ENCODE measurements around the gene LDB2.

The LDB2 gene

DNA sequence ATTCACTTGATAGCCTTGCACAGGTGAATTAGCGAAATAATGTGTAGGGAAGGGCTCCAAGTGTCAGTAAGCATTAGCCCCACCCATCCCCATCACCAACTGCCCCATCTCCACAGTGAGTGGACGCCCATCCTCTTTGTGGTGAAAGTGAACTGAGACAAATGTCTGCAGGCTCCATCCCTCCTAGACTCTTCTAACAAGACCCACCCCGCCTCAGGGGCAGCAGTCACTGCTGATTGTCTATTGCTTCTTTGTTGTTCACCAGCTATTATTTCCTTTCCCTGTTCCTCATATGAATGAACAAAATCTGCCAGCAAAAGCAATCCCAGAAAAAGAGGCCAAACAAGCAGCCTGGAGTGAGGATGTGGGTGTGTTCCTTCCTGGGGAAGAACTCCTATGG is 96.4 kb downstream of the LDB2 start:
- DNase-seq (ENCODE audit: low spot score), result no peak

DNA sequence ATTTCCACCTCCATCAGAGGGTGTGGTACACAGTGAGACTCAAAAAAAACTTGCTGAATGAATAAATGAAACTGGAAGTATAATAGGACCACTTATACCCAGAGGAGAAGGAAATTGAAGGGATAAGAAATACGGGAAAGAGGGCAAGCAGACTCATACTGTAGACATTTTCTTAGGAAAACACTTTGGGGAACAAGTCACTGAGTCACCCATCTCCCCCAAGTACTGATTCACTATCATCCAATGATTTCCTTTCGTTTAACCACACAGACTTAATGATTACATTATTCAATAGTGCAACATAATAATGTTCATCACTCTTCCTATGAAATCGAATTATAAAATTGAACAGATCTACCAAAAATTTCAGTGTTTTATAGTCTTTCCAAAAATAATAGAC is 97.1 kb downstream of the LDB2 start:
- no peak for DNase-seq (ENCODE audit: low spot score)

DNA sequence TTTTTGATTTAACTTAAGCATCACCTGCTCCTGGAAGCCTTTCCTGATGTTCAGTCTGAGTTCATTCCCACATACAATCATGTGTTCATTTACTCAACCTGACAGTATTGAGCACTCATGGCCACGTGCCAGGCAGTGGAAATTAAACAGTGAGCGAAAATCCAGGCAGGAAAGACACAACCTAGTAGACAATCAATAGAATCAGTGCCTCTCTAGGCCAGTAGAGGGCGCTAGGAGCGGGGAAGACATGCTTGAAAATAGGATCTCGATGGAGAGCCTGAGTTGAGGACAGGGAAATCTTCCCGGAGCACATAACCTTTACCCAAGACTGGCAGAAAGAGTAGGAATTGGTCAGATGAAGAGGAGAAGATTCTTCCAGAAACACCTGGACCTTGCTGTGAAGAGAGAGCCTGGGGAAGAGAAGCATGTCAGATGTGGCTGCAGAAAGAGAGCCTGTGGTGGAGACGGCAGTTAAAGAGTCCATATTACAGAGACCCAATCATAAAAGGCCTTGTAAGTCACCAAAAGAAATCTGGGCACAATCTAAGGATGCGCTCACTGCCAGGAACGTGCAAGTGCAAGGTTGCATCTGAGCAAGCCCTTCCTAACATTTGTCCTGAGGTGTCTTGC is 103.5 kb downstream of the LDB2 start:
- DNase-seq (ENCODE audit: low spot score), result peak; percentile 18

DNA sequence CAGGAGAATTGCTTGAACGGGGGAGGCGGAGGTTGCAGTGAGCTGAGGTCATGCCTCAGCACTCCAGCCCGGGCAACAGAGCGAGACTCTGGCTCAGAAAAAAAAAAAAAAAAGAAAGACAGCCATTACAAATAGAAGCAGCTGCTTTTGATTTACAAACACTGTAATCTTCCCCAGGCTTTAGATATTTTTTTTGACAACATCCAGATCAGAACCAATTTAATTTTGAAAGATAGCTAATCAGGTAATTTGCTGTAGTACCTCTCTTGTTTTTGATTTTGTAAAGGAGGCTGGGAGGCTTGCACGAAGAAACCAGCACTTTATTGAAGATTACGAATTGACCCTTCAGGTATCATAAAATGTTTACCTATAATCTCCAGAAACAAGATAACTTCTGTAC is 107.0 kb downstream of the LDB2 start:
- DNase-seq (ENCODE audit: low spot score), result no peak

DNA sequence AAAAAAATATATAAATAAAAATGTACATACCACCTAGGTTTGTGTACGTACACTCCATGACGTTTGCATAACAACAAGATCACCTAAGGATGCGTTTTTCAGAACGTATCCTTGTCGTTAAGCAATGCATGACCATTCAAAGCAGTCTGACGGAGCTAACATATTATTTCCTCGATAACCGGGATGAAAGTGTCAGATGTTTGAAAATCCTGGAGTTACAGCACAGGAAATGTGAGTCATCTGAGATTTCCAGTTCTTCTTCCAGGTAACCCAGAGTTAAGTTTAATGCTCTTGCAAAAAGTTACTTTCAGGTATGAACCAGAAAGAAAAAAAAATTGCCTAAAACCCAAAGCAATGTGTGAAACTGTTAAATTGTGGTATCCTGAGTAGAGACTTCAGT is 107.9 kb downstream of the LDB2 start:
- no peak for DNase-seq (ENCODE audit: low spot score)

DNA sequence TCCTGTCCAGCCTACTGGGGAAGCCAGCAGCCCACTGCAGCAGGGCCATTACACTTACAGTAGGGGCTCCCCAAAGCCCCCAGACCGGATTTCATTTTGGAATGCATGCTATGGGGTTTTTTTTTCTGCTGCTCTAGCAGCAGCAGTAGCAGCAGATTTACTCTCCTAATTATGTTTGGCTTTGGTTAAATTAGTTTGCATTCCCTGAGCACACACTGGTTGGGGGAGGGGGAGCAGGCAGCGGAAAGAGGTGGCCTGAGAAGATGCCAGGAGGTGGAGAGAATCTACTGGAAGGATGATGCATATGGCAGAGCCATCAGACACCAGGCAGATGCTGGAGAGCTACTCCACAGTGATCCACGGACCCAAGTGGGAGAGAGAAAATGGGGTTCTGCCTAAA is 109.6 kb downstream of the LDB2 start:
- DNase-seq (ENCODE audit: low spot score), result no peak

DNA sequence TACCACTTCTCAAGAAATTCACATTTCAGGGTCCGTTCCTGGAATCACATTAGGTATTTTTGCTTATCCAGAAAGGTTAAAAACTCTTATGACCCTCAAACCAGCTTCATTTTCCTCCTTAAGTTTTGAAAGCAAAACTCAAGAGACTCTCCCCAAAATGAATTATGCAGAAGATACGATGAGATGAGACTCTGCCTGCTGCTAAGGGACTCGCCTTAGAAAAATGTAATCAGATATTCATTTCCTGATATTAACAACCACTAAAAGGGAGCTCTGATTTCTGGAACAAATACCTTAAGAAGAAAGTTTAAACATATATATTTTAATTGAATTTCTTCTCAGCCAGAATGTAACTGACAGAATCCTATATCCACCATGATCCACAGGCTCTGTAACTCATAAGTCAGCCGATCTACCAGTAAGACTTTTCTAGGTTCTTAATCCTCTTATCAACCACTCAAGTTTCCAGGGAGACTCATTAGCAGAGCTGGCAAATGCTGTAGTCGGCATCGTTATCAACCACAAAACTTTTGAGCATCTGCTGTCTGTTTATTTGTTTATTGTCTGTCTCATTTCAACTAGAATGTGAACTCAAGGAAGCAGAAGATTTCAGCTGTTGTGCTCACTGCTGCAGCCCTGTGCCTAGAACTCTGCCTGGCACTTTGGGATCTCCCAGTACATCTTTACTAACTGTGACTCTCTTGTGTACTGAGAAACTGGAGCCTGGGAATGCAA is 112.5 kb downstream of the LDB2 start:
- no peak for DNase-seq (ENCODE audit: low spot score)

DNA sequence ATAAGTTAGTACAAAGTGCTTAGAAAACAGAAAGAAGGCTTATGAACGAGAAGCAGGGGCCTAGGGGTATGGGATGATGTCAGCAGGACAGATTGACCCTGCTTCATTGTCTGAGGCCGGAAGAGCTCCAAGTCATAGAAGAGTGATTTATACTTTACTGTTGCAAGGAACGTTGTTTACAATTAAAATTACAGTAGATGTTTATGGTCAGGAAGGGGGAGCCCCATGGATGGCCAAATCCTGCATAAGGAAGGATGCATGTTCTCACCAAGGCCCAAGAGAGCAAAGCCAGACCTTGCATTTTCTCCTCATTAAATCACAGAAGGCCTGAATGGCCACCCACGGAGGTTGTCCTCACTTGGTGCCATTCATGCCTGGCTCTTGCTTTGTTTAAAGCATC is 115.3 kb downstream of the LDB2 start:
- DNase-seq (ENCODE audit: low spot score), result no peak

DNA sequence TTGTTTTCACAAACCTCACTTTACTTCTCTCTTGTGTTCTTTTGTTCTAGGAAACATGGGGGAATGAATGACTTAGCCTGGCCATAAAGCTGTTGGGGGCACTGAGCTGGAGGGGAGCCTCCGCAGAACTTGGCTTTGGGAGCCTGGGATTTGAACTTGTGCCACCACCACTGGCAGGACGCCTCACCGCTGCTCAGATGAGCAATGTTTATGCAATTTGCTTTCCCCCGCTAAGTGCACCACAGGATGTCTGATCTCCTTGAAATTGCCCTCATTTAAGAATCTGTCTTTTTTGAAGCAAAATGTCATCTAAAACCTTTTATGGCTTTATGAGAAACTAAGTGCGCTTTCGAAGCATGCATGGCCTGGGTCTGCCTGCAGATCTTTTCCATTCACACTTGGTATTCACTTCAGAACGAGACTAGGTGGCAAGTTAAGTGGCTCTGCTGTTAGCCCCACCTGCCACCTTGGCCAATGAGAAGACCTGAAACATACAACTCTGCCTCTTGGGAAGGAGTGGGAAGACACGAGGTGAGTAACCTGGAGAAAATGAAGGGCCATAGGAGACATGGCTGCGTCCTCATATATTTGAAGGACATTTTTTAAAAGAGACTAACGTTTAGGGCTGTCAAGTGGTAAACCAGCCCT is 119.3 kb downstream of the LDB2 start:
- DNase-seq (ENCODE audit: low spot score), result no peak

DNA sequence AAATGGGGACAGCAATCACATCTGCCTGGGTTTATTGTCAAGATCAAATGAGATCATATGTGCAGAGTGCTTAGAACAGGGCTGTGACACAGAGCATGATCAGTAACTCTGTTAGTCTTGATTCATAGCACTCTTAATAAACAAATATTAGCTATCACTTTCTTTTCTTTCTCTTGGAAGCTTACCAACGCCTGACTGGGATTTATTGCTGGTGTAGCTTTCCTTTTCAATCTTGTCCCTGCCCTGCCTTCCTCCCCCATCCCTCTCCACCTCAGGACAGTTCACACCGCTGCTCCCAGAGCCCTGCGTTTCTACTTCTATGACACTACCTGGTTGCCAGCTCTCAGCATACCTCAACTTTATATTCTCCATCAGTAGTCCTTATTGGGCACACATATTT is 120.7 kb downstream of the LDB2 start:
- no peak for DNase-seq (ENCODE audit: low spot score)

DNA sequence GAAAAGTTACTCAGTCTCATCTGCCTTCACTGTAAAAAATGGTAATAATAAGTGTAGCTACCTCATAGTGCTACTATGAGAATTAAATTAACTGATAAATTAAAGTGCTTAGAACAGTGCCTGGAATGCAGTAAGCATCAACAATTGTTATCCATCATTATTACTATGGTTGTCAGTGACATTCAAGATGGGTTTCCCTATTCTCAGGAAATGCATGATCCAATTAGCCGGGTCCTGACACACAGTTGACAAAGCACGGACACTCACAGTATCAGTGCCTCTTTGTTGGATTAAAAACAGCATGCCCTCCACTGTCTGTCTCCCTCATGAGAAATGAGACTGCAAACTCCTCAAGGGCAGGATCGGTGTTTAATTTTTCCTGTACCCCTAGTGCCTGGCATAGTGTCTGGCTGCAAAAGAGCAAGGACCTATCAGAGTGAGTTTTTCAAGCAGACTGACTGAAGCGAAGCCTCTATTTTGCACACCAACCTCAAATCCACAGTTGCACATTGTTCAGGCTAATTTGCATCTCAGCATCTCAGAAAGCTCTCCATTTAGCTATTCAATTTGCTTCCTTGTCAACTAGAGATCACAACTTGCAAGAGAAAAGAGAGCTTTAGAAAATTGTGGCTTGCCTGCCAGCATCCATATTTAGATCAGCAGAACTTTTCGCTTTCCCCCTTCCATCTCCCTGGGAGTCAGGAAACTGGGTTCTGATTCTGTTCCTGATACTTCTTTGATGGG is 122.9 kb downstream of the LDB2 start:
- DNase-seq (ENCODE audit: low spot score), result no peak

DNA sequence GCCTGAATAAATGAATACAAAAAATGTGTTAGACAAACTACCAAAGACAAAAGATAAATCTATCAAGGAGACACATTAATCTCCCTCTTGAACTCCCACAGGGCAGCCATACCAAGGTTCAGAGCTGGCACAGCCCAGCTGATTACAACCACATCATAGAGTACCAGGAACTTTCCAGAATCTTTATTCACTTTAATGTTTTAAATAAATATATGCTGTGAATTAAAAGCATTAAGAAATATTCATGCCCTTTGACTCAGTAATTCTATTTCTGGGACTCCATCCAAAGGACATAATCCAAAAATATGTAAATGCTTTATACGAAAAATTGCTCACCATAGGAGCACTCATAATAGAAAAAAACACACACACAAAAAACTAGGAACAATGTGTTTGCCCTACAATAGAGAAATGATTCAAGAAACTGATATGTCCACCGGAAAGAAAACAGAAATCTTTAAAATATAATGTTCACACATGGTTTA is 126.0 kb downstream of the LDB2 start:
- DNase-seq (ENCODE audit: low spot score), result no peak

DNA sequence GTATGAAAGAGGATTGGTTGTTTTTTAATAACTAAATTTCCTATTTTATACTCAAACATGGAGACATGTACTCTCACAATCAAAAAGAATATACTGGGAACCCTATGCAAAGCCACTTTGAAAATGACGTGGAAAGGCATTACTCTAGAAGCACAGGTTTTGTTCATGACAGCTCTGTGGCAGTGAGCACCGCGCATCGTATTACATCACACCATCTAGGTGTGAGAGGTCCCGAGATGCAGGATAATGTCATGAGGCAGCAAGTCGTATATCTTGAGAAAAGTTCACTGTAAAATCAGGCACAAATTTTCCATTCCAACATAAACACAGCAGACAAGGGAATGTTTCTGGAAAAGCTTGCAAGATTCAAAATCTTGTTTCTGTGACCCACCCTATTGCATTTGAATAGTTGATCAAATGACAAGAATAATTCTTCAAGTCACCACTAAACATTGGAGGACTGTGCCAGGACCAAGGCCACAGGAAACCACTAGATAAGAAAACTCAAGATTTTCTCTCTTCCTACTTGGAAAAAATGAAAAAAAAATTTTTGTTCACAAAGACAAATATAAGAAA is 127.6 kb downstream of the LDB2 start:
- no peak for DNase-seq (ENCODE audit: low spot score)

DNA sequence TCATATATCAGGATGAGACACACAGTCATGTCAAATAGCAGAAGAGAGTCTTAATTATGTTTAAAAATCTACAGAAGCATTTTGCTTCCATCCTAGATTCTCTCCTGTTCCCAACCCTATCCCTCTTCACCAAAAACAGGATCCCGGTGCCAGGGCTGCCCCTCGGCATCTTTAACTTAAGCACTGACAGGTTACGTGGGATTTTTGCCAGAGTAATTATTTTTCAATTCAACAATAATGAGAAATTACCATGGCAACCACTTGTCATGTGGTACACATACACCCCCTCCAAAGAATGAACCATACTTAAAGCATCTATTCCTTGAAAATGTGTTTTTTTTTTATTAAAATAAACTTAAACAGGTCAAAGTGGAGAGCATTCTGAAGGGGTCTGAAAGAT is 130.6 kb downstream of the LDB2 start:
- no peak for DNase-seq (ENCODE audit: low spot score)

DNA sequence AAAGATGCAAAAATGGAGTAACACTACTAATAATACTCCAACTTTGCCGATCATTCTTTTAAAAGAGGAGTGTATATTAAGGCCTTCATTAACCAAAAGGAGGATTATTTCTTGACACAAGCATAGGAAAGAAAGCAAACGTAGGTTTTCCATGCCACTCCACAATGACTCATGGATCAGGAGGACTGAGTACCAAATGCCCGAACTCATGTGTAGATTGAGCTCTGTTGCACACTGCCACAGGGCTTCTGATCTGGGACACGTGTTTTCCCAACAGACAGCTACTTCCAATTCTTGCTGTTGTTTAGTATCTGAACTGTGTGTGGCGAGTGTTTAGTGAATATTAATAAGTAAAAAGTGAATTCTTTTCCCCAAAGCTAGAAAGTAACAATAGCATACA is 131.2 kb downstream of the LDB2 start:
- DNase-seq (ENCODE audit: low spot score), result no peak

DNA sequence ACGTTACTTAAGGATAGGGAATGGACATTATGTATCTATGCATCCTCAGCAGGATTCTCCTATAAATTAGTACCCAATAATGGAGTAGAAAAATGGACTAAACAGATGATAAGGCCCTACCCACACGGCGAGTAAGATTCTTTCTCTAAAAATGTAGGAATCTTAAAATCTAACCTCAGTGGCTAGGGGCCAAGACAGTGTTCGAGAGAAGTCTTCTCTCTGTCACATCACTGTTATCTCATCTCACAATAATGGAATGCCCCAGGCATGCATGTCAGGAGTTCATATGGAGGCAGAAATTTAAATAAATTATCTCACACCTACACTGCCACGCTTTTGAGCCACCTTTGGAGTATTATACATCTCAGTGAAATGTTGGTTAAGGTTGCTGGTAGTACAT is 132.9 kb downstream of the LDB2 start:
- DNase-seq (ENCODE audit: low spot score), result no peak

DNA sequence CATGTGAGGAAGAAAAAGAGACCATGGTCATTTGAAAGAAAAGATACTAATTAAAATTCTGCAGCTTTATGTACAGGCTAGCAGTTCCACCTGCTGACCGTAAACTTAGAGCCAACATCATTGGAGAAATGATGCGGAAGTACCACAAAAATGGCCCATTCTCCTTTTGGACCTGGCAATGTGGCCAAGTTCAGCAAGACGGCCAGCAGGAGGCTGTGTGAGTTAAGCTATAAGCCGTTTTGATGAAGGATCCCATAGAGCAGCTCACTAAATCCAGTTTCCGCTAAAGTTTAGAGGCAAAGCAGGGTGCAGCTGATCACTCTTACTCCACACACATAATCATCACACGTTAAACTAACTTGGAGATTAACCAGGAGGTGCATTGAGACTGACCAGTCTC is 133.8 kb downstream of the LDB2 start:
- no peak for DNase-seq (ENCODE audit: low spot score)

DNA sequence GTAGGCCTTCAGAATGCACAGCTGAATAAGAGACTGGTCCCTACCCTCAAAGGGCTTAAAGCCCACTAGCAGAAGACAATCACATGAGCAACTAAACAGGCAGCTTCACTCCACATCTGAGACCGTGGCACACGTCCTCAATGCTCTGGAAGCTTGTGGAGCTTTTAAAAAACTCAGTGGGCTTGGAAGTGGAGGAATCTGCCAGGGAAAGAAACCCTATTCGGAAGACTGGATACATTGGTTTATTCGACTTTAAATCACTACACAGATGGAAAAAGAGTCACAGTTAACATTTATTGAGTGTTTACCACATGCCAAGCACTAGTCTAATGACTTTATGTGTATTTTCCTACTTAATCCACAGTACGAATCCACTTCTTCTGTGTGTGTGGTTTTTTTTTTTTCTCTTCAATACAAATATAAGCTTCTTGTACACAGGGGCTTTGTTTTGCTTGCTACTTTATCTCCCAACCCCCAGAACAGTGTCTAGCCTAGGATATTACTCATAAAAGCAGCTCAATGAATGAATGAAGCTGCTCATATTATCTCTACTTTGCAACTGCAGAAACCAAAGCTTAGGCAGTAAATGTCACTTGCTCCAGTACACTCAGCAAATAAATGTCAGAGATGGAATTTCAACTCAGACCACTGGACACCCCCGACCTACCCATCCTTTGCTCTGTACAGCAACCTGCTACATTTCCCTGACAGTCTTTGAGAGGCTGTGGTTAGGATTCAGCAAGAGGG is 137.7 kb downstream of the LDB2 start:
- DNase-seq (ENCODE audit: low spot score), result no peak

DNA sequence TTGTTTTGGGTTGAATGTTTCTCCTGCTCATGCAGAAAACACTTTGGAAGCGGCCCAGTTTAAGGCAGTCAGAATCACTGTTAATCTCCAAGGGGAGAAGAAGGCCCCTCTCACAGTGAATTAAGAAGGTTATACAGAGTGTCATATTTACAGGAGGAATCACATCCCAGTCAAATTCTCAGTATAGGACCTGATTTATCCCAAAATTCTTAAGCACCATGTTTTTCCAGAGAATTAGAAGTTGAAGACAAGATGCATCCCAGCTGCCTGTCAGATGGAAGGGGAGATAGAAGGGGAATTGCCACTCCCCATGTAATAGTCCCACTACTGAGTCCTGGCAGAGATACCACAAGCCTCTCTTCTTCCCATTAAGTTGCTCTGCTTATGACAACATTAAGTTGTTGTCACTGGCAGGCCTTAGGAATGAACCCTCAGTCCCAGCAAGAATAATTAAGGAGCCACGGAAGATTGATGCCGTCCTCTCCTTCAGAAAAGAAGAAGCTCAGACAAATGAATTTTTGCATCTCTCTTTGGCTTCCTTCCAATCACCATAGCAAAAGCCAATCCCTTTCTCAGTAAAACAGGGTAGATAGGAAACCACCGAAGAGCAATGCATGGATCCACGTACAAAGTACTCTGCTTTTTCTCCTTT is 138.4 kb downstream of the LDB2 start:
- DNase-seq (ENCODE audit: low spot score), result no peak

DNA sequence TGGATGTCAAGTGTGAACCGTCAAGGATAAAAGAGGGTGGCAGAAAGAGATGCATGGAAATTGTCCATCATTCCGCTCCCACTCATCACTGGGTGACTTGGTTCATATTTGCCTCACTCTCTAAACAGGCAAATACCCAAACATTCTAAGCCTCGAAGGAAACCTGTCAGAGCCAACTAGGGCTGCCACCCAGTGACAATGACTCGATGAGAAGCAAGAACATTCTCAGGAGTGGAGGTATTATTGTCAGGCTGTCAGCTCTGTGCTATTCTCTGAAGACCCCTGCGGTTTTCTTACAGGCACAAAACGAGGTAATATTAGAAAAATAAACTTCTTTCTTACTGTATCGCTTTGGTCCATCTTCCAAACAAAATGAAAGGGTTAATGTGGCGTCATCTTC is 139.6 kb downstream of the LDB2 start:
- no peak for DNase-seq (ENCODE audit: low spot score)

DNA sequence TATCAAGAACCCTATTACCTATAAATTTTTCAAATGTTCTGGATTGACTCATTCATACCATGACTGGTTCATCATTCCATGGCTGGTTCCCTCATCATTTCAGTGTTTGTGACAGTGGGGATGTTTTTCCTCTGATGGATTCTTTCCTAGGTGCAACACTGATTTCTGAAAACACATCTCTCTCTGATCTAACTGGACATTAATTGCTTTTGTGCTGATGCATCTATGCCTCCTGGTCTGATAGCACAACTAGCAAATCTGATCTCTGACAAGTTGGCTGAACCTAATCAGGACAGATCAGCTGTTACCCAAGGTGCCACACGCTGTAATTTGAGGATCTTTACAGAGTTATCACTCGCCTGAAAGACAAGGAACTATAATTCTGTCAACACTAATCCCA is 140.2 kb downstream of the LDB2 start:
- no peak for DNase-seq (ENCODE audit: low spot score)
